ENCODE measurements around the gene SNCG.
"Not testable (repeated sequence)": the region's sequence is repeated elsewhere in the genome, so short reads cannot be mapped to it uniquely, and the experiment has no call there.

Gene SNCG

GRCh38 chr10:86945361-86946212, 12.8 kb upstream of the SNCG start:
- DNase-seq, result no peak

- no peak for DNase-seq
These were observed 11.9 kb upstream of the SNCG start for GRCh38 chr10:86946213-86947155.

- DNase-seq, result not testable (repeated sequence)
These were observed 10.6 kb upstream of the SNCG start for GRCh38 chr10:86947806-86948205.

- DNase-seq, result no peak
These were observed 8.1 kb upstream of the SNCG start for GRCh38 chr10:86950349-86950748.

GRCh38 chr10:86951184-86951761, 7.1 kb upstream of the SNCG start:
- no peak for DNase-seq

- no peak for DNase-seq
These were observed 6.3 kb upstream of the SNCG start for GRCh38 chr10:86952106-86952505.

- not testable (repeated sequence) for DNase-seq
These were observed 5.7 kb upstream of the SNCG start for GRCh38 chr10:86952697-86953096.

- DNase-seq, result no peak
These were observed 4.4 kb upstream of the SNCG start for GRCh38 chr10:86953747-86954680.

GRCh38 chr10:86954681-86955500, 3.5 kb upstream of the SNCG start:
- DNase-seq, result no peak

GRCh38 chr10:86955501-86956194, 2.8 kb upstream of the SNCG start:
- no peak for DNase-seq

- no peak for DNase-seq
These were observed 2.1 kb upstream of the SNCG start for GRCh38 chr10:86956195-86956847.

- no peak for DNase-seq
These were observed 1.5 kb upstream of the SNCG start for GRCh38 chr10:86956848-86957448.

- no peak for DNase-seq
These were observed 806 bp upstream of the SNCG start, which contains the start of gene MMRN2 for GRCh38 chr10:86957471-86958115. MMRN2 (minus strand) TSS chr10:86957615; CDS start chr10:86957541, 74 bp downstream.

- DNase-seq, result no peak
These were observed 720 bp downstream of the SNCG start for GRCh38 chr10:86958901-86959736.

GRCh38 chr10:86959737-86960002, 1.3 kb downstream of the SNCG start:
- DNase-seq, result no peak

- no peak for DNase-seq
These were observed 1.8 kb downstream of the SNCG start for GRCh38 chr10:86960003-86960862.

- no peak for DNase-seq
These were observed 2.5 kb downstream of the SNCG start for GRCh38 chr10:86960863-86961434.

Measured in effector CD4-positive, alpha-beta T cell (primary cell).